Ascending aorta (tissue), 2 donors: ENCODE data around the gene VEPH1. TPM values are rescaled to one million over a fixed set of nuclear protein-coding genes. Genes with fewer than 3 reads are reported as not detected.

Source experiments
- DNase-seq, 2 donors: peaks; one replicate each; pipeline ENCODE4 v3.0.0-alpha.2; 2019; ENCODE audit warnings: low spot score in 2 of 2
- H3K27ac ChIP-seq, 2 donors: fragments of 200-600 bp; sonication (generic); one replicate each; pipeline ENCODE4 v1.5.1; 2016 to 2017; ENCODE audit warnings: mild to moderate bottlenecking in 1 of 2
- H3K27me3 ChIP-seq: fragments of 200-600 bp; sonication (generic); one replicate; pipeline ENCODE4 v1.5.1; 2017
- H3K36me3 ChIP-seq, 2 donors: fragments of 200-600 bp; sonication (generic); one replicate each; pipeline ENCODE4 v1.5.1; 2016
- H3K4me1 ChIP-seq, 2 donors: fragments of 200-600 bp; sonication (generic); one replicate each; pipeline ENCODE4 v1.5.1; 2016 to 2017; ENCODE audit warnings: mild to moderate bottlenecking in 1 of 2
- H3K4me3 ChIP-seq, 2 donors: fragments of 200-600 bp; sonication (generic); one replicate each; pipeline ENCODE4 v1.5.1; 2016 to 2017; ENCODE audit warnings: mild to moderate bottlenecking in 1 of 2
- H3K9me3 ChIP-seq, 2 donors: fragments of 200-600 bp; sonication (generic); one replicate each; pipeline ENCODE4 v1.5.1; 2016
- intact Hi-C: fragments of 100-400 bp; cut with DNase I; formaldehyde crosslinking; loops from one replicate; pipeline ENCODE4 v1.15.1; 2023
- total RNA-seq: library from RNA; depleted of rRNA; stranded (reverse); fragments of >200 nt; gene quantifications from one replicate; pipeline ENCODE4 v1.1.0, GENCODE V29; 2016
- TF ChIP-seq, protein P1 (sequence below), 3 experiments: fragments of 200-600 bp in 2 of 3; fragments of 450-650 bp in 1 of 3; sonication (generic) in 2 of 3; IDR thresholded peaks; one replicate each; pipeline ENCODE4 v1.5.1; 2016 to 2019; ENCODE audit warnings: antibody characterized with exemption in 3 of 3, mild to moderate bottlenecking in 1 of 3, moderate library complexity in 1 of 3

VEPH1 gene
- total RNA-seq, 1 donor from 2014 or later: 2.2 TPM

DNA sequence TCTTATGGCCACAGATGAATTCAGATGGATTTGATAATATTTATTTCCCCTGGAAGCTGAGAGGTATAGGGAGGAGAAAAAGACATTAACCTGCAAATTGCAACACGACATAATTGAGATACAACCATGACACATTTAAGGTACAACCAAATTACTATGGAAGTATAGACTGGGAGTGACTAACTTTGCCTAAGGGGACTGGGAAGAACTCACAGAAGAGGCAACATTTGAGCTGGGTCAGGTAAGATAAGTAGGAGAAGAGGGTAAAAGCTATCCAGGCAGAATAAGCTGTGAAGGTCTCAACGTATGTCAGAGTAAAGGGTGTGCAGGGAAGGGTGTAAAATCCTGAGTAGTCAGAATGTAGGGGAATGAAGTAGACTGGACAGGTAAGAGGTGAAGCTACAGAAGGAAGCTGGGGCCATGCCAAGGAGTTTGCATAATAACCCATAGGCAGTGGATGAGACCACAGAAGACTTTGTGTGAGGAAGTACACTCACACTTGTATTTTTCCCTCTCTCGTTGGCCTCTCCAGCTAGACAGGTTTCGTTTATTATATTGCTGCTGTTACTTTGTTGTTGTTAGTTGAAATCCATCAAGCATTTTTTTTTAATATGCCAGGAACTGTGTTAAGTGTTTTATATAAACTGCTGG, 94.6 kb downstream of the VEPH1 start:
- Histone ChIP-seq H3K27ac (no peak overlapping the region), H3K9me3 (no peaks in the 10 kb centered on the region), H3K36me3 (no peaks in the 10 kb centered on the region), H3K4me1 (no peaks in the 10 kb centered on the region), H3K27me3 (no peaks in the 10 kb centered on the region), H3K4me3 (no peak overlapping the region)
- intact Hi-C loops: no loop called here
- TF ChIP-seq, protein P1, sequence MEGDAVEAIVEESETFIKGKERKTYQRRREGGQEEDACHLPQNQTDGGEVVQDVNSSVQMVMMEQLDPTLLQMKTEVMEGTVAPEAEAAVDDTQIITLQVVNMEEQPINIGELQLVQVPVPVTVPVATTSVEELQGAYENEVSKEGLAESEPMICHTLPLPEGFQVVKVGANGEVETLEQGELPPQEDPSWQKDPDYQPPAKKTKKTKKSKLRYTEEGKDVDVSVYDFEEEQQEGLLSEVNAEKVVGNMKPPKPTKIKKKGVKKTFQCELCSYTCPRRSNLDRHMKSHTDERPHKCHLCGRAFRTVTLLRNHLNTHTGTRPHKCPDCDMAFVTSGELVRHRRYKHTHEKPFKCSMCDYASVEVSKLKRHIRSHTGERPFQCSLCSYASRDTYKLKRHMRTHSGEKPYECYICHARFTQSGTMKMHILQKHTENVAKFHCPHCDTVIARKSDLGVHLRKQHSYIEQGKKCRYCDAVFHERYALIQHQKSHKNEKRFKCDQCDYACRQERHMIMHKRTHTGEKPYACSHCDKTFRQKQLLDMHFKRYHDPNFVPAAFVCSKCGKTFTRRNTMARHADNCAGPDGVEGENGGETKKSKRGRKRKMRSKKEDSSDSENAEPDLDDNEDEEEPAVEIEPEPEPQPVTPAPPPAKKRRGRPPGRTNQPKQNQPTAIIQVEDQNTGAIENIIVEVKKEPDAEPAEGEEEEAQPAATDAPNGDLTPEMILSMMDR (IDR thresholded peaks at IDR 0.05): no peak
- no peak for DNase-seq

DNA sequence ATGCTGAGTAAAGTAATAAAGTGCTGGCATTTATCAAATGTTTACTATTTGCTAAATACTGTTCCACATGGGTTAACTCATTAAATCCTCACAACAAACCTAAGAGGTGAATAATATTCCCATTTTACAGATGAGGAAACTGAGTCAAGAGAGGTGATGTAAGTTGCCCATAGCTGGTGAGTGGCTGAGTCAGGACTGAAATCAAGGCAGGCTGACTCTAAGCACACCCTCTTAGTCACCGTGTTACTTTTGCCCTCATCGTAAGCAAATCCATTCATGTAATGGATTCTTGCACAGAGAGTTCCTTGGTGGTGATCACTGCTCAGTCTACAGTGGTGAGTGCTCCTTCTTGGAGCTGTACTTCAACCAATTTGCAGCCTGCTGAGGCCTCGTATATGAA, 95.4 kb downstream of the VEPH1 start:
- no peaks in the 10 kb centered on the region for H3K27me3 ChIP-seq
- DNase-seq: no peak
- TF ChIP-seq, protein P1 (IDR thresholded peaks at IDR 0.05): no peak
- H3K27ac ChIP-seq: no peak overlapping the region
- intact Hi-C loops: no loop called here
- no peaks in the 10 kb centered on the region for H3K4me1 ChIP-seq
- no peak overlapping the region for H3K4me3 ChIP-seq
- no peaks in the 10 kb centered on the region for H3K9me3 ChIP-seq
- no peaks in the 10 kb centered on the region for H3K36me3 ChIP-seq

DNA sequence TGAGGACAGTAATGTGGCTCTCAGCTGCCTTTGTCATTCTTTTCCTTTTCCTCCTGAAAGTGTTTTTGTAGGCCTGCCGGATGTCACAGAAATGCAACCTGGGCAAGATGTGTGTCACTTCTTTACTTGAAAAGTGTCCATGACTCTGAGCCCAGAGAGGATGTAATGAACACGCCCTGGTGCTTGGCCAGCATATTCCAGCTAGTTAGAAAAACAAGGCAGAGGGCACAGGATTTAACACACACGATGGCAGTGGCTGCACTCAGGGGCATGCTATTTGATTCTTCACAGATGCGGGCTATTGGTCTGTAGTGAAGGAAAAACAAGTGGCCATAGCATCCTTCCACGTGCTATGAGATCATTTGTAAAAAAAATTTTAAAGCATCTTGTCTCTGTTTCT, 96.8 kb downstream of the VEPH1 start:
- DNase-seq: no peak
- Histone ChIP-seq H3K9me3 (no peaks in the 10 kb centered on the region), H3K36me3 (no peaks in the 10 kb centered on the region), H3K27ac (no peak overlapping the region), H3K4me1 (no peaks in the 10 kb centered on the region), H3K27me3 (no peaks in the 10 kb centered on the region), H3K4me3 (no peak overlapping the region)
- TF ChIP-seq, protein P1 (IDR thresholded peaks at IDR 0.05): no peak
- intact Hi-C loops: no loop called here

DNA sequence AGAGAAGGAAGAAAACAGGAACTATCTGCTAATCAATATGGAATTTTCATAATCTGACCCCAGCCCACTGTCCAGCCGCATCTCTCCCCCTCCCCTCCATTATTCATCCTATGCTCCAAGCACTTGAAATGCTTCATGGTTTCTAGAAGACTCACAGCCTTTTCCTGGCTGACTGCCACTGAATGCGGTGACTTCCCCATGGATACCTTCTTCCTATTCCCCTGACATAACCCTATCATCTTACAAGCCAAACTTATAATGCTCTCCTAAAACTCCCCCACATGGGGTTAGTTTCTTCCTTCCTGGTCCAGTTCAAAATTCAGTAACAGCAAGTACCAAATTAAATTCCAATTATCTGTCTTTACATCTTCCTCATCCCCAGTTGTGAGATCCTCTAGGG, 97.8 kb downstream of the VEPH1 start:
- Histone ChIP-seq H3K27ac (no peak overlapping the region), H3K4me1 (no peaks in the 10 kb centered on the region), H3K9me3 (no peaks in the 10 kb centered on the region), H3K4me3 (no peak overlapping the region), H3K27me3 (no peaks in the 10 kb centered on the region), H3K36me3 (no peaks in the 10 kb centered on the region)
- DNase-seq: no peak
- intact Hi-C loops: no loop called here
- TF ChIP-seq, protein P1 (IDR thresholded peaks at IDR 0.05): no peak

DNA sequence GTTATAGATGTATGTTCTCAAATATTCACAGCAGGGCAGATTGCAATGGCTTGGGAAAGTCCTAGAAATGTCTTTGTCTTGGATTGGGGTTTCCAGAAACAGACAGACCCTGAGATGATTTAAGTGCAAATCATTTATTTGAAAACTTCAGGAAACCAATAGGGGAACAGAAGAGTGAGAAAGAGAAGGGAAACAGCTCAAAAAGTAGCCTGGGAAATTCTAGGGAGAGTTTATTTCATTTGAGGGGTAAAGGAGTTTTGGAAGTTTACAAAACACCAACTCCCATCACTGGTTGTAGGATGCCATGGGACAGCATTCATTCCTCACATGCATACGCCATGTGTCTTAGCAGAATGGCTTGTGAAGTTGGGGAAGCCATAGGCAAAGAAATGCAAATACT, 98.8 kb downstream of the VEPH1 start:
- Histone ChIP-seq H3K4me1 (no peaks in the 10 kb centered on the region), H3K4me3 (no peak overlapping the region), H3K36me3 (no peaks in the 10 kb centered on the region), H3K9me3 (no peaks in the 10 kb centered on the region), H3K27me3 (no peaks in the 10 kb centered on the region), H3K27ac (no peak overlapping the region)
- intact Hi-C loops: no loop called here
- no peak for DNase-seq
- TF ChIP-seq, protein P1 (IDR thresholded peaks at IDR 0.05): no peak

DNA sequence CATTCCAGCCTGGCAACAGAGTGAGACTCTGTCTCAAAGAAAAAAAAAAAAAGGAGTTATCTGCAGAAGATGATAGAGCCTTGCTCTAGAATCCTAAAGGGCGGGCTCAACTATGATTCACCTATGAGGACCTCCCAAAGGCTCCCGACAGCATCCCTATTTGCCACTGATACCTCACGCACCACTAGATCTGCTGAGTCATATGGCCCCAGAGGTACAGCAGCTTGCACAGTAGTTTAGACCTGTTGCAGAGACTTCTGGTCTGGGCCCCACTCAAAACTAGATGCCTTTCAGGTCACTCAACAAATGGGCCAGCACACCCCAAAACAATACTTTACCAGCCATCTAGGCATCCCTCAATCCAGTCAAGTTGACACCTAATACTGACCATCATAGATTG, 104.6 kb downstream of the VEPH1 start:
- Histone ChIP-seq H3K27ac (no peak overlapping the region), H3K27me3 (no peaks in the 10 kb centered on the region), H3K9me3 (no peaks in the 10 kb centered on the region), H3K4me1 (no peaks in the 10 kb centered on the region), H3K36me3 (no peaks in the 10 kb centered on the region), H3K4me3 (no peak overlapping the region)
- no peak for DNase-seq
- TF ChIP-seq, protein P1 (IDR thresholded peaks at IDR 0.05): no peak
- intact Hi-C loops: no loop called here
